ENCODE measurements around the gene SLC43A1.
A peak's percentile ranks its signal among the peaks of the same experiment; 100 is the strongest.

Gene SLC43A1

DNA sequence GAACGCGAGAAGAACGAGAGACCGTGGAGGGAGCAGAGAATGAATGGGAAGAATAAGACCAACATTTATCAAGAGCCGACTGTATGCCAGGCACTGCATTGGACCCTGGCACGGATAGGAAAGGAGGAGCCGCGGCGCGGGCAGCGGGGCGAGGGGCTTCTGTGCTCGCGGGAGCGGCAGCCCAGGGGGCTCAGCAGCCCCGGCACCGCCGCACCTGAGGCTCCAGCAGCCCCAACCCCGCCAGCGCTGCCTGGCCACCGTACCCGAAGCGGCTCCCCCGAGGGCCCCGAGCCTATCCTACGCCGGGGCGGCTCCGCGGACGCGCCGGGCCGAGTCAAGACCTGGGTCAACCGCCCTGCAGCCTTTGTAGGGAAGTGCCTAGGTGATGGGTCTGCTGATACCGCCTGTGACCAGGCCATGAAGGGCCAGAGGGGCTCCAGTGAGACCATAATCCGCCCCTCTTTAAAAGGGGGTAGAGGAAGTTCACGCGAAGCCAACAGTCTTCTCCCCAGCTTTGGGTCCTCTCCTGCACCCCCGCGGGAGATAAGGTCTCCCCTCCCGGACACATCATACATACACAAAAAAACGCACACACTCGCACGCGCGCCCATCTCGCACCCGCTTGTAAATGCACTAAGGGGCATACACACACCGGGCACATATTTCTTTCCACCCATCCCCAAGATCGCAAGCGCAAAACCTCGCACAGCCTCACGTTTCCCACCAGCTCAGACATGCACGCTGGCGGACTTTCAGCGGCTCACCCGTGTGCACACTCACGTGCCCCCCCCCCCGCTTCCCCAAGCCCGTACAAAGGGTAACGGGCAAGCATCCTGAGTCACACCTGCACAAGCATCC lies 56.1 kb downstream of the SLC43A1 start:
- H3K27me3 ChIP-seq, result peaks cover 76% of the 10 kb centered on the region
- H3K4me1 ChIP-seq (ENCODE audit: control insufficient read depth in 1 of 2, insufficient read depth in 1 of 2, low read depth in 1 of 2, low read length in 1 of 2), result peaks cover 34 to 43% of the 10 kb centered on the region in 2 experiments
- no peaks in the 10 kb centered on the region for H3K36me3 ChIP-seq
- H3K4me3 ChIP-seq (ENCODE audit: low read depth in 1 of 2, low read length in 1 of 2), result peak overlapping the region; percentile 51 to 66
- TF ChIP-seq, protein P1, sequence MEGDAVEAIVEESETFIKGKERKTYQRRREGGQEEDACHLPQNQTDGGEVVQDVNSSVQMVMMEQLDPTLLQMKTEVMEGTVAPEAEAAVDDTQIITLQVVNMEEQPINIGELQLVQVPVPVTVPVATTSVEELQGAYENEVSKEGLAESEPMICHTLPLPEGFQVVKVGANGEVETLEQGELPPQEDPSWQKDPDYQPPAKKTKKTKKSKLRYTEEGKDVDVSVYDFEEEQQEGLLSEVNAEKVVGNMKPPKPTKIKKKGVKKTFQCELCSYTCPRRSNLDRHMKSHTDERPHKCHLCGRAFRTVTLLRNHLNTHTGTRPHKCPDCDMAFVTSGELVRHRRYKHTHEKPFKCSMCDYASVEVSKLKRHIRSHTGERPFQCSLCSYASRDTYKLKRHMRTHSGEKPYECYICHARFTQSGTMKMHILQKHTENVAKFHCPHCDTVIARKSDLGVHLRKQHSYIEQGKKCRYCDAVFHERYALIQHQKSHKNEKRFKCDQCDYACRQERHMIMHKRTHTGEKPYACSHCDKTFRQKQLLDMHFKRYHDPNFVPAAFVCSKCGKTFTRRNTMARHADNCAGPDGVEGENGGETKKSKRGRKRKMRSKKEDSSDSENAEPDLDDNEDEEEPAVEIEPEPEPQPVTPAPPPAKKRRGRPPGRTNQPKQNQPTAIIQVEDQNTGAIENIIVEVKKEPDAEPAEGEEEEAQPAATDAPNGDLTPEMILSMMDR (IDR thresholded peaks at IDR 0.05), result no peak
- no peak overlapping the region for H3K27ac ChIP-seq
- H3K9me3 ChIP-seq, result no peaks in the 10 kb centered on the region

DNA sequence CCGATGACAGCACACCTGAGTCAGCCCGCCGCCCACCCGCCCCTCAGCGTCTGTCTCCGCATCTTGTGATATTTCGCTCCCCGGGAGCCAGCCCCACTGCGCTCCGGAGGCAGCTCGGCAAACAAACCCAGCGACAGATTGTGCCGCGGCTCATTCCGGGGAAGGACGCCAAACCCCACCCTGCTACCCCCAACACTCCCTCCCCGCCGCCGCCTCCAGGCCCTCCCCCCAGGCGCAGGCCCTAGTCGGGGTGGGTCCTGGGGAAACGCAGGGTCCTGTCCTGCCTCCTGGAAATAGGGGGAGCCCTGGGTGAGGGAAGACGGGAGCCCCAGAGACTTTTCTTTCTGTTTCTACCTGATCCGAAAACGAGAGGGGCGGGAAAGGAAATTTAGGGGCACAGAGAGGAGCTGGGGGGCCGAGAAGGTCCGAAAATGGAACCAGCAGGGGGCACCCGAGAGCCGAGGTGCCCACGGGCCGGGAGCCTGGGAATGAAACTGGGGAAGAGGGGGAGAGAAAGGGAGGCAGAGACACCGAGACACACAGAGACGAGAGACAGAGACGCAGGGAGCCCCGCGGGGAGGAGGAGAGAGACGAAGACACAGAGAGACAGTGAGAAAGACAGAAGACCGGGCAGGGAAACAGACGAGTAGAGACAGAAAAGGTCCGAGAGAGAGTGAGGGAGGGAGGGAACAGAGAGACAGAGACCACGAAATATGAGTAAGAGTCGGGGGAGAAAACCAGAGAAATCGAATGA lies 56.9 kb downstream of the SLC43A1 start:
- Histone ChIP-seq H3K27me3 (peaks cover 68% of the 10 kb centered on the region), H3K4me3 (ENCODE audit: low read depth in 1 of 2, low read length in 1 of 2) (peak overlapping the region; percentile 51 to 66), H3K36me3 (no peaks in the 10 kb centered on the region), H3K27ac (no peak overlapping the region), H3K9me3 (no peaks in the 10 kb centered on the region), H3K4me1 (ENCODE audit: control insufficient read depth in 1 of 2, insufficient read depth in 1 of 2, low read depth in 1 of 2, low read length in 1 of 2) (peaks cover 34 to 43% of the 10 kb centered on the region in 2 experiments)
- TF ChIP-seq, protein P1 (IDR thresholded peaks at IDR 0.05), result peak; percentile 57

DNA sequence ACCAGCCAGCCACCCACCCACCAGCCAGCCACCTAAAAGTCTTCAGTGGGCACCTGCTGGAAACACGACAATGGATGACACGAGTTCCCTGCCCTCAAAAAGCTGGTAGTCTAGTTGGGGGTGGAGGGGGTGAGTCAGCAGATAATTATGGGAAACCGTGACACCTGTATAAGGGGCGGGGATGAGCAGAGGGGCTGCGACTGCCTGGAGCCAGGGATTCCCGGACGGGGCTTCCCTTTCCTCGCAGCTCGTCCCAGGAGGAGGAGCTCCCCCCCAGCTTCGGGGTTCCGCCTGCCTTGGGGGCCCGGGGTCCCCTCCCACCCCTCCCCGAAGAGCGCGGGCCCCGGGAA lies 57.5 kb downstream of the SLC43A1 start:
- Histone ChIP-seq H3K9me3 (no peaks in the 10 kb centered on the region), H3K27me3 (peaks cover 62% of the 10 kb centered on the region), H3K4me1 (ENCODE audit: control insufficient read depth in 1 of 2, insufficient read depth in 1 of 2, low read depth in 1 of 2, low read length in 1 of 2) (peaks cover 34 to 43% of the 10 kb centered on the region in 2 experiments), H3K27ac (no peak overlapping the region), H3K36me3 (no peaks in the 10 kb centered on the region), H3K4me3 (ENCODE audit: low read depth in 1 of 2, low read length in 1 of 2) (peak overlapping the region in 1 of 2 experiments; percentile 66)
- TF ChIP-seq, protein P1 (IDR thresholded peaks at IDR 0.05), result no peak

DNA sequence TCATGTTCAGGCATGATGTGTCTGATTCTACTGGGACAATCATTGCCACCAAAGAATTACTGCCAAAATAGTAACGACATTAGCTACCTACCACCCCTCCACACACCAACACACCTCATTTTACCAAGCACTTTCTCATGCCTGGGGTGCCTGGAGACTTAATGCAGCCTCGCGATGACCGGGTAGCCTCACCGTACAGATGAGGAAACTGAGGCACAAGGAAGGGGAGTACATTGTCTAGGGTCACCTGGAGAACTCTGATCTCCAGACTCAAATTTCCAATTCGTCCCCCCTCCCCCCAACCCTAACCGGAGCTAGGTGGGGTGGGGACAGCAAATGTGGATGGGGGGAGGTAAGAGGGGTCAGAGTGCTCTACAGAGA lies 57.9 kb downstream of the SLC43A1 start:
- Histone ChIP-seq H3K4me3 (ENCODE audit: low read depth in 1 of 2, low read length in 1 of 2) (no peak overlapping the region), H3K4me1 (ENCODE audit: control insufficient read depth in 1 of 2, insufficient read depth in 1 of 2, low read depth in 1 of 2, low read length in 1 of 2) (peaks cover 34 to 43% of the 10 kb centered on the region in 2 experiments), H3K36me3 (no peaks in the 10 kb centered on the region), H3K9me3 (no peaks in the 10 kb centered on the region), H3K27me3 (peaks cover 58% of the 10 kb centered on the region), H3K27ac (no peak overlapping the region)
- TF ChIP-seq, protein P1 (IDR thresholded peaks at IDR 0.05), result no peak

DNA sequence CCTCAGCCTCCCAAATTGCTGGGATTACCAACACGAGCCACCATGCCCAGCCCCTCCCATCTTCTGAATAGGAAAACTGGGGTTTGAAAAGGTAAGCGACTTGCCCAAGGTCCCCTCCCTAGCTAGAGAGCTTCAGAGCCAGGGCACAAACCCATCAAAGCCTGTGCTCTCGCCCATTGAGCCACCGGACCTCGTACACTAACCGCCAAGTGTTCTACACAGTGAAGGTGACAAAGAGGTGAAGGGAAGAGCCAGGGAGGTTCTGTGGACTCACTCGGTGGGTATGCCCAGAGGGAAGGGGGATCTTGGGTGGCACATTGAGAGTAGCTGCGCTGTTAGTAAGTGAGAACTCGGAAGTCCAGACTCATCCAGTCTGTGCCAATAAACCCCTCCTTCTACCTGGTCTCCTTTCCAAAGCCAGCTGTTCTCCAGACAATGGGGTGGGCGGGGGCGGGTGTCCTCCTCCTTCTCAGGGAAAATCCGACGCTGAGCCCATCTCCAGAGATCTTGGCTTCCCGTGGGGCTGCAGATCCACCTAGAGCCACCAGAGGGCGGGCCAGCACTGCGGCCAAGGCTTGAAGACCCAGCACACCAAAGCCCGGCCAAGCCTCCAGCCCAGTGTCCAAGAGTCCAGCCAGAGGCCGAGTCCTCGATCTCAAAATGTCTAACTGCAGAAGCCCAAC lies 58.4 kb downstream of the SLC43A1 start:
- Histone ChIP-seq H3K4me1 (ENCODE audit: control insufficient read depth in 1 of 2, insufficient read depth in 1 of 2, low read depth in 1 of 2, low read length in 1 of 2) (peaks cover 34 to 43% of the 10 kb centered on the region in 2 experiments), H3K4me3 (ENCODE audit: low read depth in 1 of 2, low read length in 1 of 2) (no peak overlapping the region), H3K9me3 (no peaks in the 10 kb centered on the region), H3K27me3 (peaks cover 53% of the 10 kb centered on the region), H3K27ac (no peak overlapping the region), H3K36me3 (no peaks in the 10 kb centered on the region)
- TF ChIP-seq, protein P1 (IDR thresholded peaks at IDR 0.05), result peak; percentile 95
